ENCODE data around the gene DNM3.

DNM3 gene

DNA sequence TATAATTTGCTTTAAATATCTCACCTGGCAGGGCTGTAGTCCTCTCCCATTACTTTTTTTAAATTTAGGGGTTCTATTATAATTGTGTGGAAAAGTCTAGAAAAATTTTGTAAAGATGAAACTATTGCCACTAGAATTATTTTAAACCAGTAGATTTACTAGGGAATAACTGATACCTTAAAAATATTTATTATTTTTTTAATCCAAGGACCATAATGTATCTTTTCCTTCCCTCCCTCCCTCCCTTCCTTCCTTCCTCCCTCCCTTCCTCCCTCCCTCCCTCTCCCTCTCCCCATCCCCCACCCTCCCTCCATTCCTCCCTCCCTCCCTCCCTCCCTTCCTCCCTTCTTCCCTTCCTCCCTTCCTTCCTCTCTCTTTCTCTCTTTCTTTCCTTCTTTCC is 90.5 kb downstream of the DNM3 start:
- DNase-seq = no peak

GRCh38 chr1:171934664-171935063 is 93.4 kb downstream of the DNM3 start:
- DNase-seq = no peak

DNA sequence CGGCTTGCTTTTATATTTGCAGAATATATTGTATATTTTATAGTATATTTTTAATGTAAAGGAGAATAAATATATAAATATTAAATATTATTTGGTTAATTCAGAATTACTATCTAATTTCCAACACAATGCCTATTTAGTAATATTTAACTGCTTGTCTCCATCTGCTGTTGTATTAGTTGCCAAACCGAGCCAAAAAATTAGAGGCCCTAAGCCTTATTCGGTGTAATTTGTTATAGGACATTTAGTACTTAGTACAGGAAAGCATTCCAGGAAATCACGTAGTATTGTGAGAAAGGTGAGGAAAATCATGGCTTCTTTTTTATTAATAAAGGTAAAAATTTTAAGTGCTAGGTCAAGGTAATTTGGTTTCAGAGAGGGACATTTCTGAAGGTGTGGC is 93.8 kb downstream of the DNM3 start:
- DNase-seq = no peak

DNA sequence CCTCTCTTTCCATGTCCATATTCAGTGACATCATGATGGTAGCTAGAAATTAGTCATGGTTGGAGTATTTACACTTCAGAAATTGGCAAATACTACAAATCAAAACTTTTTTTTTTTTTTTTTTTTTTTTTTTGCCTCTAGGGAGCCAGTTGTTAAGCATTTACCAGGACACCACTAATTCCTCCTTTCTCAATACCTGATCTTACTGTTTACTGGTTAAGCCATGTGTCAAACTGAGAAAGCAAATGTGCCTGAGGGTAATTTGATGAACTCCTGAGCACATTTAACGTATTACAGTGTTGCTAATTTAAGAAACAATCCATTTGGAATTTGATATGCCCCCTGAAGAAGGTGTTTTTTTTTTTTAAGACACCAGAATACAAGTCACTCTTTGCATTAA is 94.4 kb downstream of the DNM3 start:
- no peak for DNase-seq

- no peak for DNase-seq
These were observed 96.6 kb downstream of the DNM3 start for GRCh38 chr1:171937938-171938337.

GRCh38 chr1:171939740-171940139 is 98.4 kb downstream of the DNM3 start:
- no peak for DNase-seq

- DNase-seq = no peak
These were observed 99.1 kb downstream of the DNM3 start for GRCh38 chr1:171940368-171940767.

GRCh38 chr1:171941920-171942319 is 100.6 kb downstream of the DNM3 start:
- no peak for DNase-seq

DNA sequence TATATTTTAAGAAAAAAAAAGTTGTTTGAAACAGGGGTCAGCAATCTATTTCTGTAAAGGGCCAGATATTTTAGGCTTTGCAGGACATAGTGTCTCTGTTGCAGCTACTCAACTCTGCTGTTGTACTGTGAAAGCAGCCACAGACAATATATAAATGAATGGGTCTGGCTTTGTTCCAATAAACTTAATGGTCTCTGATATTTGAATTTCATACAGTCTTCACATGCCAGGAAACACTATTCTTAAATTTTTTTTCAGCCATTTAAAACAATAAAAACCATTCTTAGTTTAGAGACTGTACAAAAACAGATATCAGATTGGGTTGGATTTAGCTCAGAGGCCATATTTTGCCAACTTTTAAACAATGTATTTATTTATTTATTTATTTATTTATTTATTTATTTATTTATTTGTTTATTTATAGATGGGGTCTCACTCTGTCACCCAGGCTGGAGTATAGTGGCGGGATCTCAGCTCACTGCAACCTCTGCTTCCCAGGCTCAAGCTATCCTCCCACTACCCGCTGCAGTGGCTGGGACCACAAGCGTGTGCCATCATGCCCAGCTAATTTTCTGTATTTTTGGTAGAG is 102.8 kb downstream of the DNM3 start:
- DNase-seq = no peak

DNA sequence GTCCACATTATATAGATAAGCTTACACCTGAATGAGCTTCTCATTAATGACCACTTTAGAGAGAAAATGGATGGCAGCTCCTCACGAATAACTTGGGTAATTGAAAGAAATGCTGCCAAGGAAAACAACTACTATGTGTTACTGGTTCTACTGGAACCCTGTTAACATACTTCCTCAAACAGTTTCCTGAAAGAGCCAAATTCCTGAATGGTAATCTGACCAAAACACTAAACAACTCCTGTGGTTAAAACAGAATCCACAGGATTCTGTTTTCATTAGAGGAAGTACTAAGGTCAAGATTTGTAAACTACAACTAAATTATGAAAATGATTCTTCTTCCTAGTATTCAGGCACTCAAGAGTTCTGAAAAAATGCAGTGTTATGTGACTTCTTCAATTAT is 107.2 kb downstream of the DNM3 start:
- no peak for DNase-seq

DNA sequence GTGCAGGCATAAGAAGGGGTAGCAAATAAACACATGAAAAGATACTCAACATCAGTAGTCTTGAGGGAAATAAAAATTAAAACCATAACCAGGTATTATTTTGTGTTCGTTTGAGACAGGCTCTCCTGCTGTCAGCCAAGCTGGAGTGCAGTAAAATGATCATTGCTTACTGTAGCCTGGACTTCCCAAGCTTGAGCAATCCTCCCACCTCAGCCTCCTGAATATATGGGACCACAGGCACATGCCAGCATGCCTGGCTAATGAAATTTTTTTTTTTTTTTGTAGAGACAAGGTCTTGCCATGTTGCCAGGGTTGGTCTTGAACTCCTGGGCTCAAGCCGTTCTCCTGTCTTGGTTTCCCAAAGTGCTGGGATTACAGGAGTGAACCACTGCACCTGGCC is 108.0 kb downstream of the DNM3 start:
- no peak for DNase-seq

DNA sequence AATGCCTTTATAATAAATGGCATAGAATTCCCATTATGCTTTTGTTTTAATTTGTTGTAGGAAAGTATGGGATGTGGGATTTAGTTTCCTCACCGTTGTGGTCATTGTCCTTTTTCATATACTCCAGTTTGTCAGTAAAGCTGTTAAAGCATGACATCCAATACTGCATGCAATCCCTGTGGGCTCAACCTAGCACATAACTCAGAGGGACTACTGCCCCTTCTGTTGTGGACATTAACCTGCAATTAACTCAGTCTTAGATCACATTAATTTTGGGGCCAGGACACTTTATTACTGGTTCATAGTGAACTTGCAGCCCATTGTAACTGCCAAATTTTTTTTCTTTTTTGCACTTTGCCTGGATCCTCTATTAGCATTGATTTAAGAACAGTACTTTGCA is 112.5 kb downstream of the DNM3 start:
- no peak for DNase-seq

GRCh38 chr1:171954361-171954760 is 113.1 kb downstream of the DNM3 start:
- DNase-seq = no peak

GRCh38 chr1:171961861-171962260 is 120.6 kb downstream of the DNM3 start:
- no peak for DNase-seq

GRCh38 chr1:171963762-171964161 is 122.5 kb downstream of the DNM3 start:
- DNase-seq = no peak

DNA sequence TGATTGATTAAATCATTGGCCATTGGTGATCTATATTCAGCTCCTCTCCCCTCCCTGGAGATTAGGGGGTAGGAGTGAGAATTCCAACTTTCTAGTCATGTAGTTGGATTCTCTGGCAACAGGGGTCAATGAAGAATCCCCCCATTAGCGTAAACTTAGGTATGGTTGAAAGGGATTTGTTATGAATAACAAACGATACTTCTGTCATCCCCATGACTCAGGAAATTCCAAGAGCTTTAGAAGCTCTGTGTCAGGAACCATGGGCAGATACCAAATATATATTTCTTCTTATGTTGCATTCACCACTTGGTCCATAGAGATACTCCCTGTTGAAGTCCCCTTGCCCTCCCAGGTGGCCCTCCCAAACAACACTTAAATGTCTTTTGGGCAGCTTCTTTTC is 124.5 kb downstream of the DNM3 start:
- DNase-seq = no peak

DNA sequence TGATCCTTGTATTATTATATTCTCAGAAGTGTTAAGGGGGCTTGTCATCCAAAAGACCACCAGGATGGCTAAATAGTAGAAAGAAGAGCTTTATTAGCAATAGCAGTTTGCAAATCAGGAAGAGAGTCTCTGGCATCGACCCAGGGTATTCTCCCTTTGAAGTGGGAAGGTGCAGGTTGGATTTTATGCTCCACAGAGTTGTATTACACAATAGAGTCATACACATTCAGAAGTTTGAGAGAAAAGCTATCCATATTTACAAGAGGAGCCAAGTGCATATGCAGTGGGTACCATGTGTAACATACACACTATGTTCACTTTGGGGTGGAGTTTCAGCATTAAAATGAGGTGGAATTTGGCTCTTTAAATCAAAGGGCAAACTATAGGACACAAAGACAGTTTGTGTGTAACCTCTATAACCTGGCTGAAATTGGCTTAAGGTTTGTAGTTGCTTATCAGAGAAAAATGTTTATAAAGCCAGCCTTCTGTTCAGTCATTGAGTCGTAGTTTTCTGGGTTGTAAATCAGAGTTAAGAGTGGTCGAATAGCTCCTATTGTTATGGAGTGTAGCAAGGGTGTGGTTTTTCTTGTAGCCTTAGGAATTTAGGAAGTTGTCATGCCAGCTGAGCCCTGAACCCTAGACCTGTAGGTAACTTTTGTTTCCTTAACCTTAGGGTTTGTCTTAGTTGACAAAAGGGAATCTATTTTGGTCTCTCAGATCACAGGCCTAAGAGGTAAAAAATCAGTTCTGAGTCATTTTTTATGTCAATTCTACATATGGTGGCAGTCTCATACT is 125.3 kb downstream of the DNM3 start:
- DNase-seq = no peak

DNA sequence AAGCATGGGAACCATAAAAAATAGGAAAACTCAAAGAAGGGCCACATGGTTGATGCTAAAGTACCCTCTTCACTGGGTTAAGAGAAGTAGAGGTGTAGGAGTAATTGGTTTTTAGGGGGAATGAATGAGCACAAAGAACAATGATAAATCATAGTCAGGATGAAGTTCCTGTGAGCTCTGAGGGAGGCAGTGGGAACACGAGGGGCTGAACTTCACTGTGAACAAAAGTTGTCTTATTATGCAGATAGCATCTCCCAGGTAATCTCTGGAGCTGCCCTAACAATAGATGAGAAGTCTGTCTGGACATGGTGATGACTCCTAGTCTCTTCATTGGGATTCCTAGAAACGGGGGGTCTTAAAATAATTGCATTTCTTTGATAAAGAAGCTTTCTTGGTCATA is 127.9 kb downstream of the DNM3 start:
- no peak for DNase-seq

DNA sequence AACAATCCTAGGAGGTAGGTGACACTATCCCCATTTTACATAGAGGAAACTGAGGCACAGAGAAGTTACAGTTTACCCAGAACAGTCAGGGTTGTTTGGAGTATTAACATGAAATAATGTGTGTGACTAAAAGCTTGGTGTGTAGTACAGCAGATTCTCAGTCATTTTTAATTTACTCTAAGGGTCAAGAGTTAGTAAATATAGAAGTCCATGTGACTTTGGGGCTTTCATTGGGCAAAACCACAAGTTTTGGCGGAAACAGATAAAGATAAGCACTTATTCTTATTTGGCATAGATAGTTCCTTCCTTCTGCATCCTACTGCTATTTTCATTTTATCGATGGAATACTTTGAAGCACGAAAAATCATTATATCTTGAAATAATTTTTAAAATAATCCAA is 128.5 kb downstream of the DNM3 start:
- no peak for DNase-seq

DNA sequence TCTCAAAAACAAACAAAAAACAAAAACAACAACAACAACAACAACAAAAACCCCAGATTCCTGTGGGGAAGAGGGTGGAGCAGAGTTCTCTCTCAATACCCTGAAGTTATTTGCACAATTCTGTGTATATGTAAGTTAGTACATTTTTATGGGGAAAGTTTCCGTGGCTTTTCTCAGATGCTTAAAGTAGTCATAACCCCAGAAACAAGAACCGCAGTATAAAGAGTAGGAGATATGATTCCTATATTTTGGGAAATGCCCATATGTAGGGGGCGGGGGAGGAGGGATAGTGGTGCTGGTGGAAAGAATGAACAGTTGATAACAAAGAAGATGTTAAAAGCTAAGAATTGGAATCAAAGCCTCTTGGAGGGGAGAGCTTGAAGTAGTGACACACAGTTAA is 131.5 kb downstream of the DNM3 start:
- DNase-seq = no peak

GRCh38 chr1:171973421-171973820 is 132.1 kb downstream of the DNM3 start:
- DNase-seq = no peak

DNA sequence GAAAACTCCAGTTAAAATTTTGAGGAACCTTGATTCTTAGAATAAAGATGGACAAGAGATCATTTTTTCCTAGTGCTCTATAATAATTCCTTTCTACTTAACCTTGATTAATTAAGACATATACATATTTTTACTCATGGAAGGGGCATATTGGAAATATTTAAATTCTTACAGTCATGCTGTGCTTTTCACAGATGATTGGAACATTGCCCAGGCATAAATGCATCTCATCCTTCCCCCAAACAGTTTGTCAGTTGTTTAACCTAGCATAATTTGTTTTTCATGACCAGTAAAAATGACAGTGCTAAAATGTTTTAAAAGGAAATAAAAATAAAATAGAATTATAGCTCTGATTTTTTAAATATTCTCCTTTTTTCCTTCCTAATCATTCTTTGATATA is 140.0 kb downstream of the DNM3 start:
- DNase-seq = no peak

- DNase-seq = no peak
These were observed 142.3 kb downstream of the DNM3 start for GRCh38 chr1:171983584-171983983.

- DNase-seq = no peak
These were observed 143.0 kb downstream of the DNM3 start for GRCh38 chr1:171984262-171984661.

All from CD4-positive, alpha-beta T cell treated with Interleukin-21 for 1 hour (primary cell).